ENCODE measurements around the gene CPT1C. TPM values are rescaled to one million over a fixed set of nuclear protein-coding genes. Genes with fewer than 3 reads are reported as not detected.

CPT1C gene
- polyA plus RNA-seq, 2 of the 4 experiments (the other 2 are of a cell fraction), result 8.5 to 15.4 TPM

DNA sequence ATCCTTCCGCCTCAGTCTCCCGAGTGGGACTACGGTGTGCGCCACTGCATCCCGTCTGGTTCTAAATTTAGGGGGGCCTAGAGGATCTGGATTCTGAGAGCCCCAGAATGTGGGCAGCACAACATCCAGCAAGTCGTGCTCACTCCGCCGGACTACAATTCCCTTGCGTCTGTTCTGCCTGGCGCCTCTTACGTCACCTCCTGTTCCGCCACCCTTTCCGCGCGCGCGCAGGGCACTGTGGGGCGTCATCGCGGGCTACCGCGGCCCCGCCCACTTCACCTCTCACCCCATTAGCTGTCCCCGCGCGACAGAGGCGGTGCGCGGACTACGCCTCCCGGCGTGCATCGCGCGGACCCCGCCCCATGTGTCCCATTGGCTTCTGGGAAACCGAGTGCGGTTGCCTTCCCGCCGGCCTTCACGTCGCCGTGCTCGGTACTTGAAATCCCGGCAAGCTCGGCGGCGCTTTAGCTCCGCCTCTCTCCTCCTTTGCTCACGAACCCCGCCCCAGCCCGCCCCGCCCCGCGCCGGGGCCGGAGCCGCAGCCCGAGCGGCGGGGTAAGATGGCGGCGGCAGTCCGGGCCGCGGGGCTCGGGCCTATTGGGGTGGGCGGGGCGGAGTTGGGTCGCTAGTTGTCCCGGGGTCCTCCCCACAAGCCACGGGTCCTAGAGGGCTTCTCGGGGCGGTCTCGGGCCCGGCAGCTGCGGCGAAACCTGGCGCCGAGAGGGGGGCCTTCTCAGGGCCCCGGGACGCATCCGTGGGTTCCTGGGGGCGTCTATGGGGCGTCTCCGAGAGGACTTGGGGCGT, 49.0 kb upstream of the CPT1C start, which contains the start of gene SCAF1 (continued):
- TF ChIP-seq SREBF2 (IDR thresholded peaks at IDR 0.05) (no peak), FOSL2 (IDR thresholded peaks at IDR 0.05) (no peak), FOSL2 (CRISPR knock-in tag; IDR thresholded peaks at IDR 0.05) (peak; percentile 74), CEBPB (IDR thresholded peaks at IDR 0.05) (peak in 1 of 2 experiments; percentile 29; a peak in 1 of 4 replicates), ESRRA (IDR thresholded peaks at IDR 0.05; ENCODE audit: borderline replicate concordance, low read length) (no peak), JUNB (IDR thresholded peaks at IDR 0.05) (no peak), HOXB5 (CRISPR knock-in tag; IDR thresholded peaks at IDR 0.05) (peak; percentile 64; the same call in 1 of the 2 replicates), KDM5A (IDR thresholded peaks at IDR 0.05) (no peak), SMC3 (IDR thresholded peaks at IDR 0.05) (no peak), CBX2 (IDR thresholded peaks at IDR 0.05; ENCODE audit: borderline replicate concordance, low read depth) (no peak), TFCP2L1 (CRISPR knock-in tag; IDR thresholded peaks at IDR 0.05) (peak; percentile 98), ZFP36 (IDR thresholded peaks at IDR 0.05; ENCODE audit: borderline replicate concordance, partially characterized antibody) (no peak), FOSB (CRISPR knock-in tag; IDR thresholded peaks at IDR 0.05) (peak; percentile 93), POLR2AphosphoS2 (conservative IDR thresholded peaks at IDR 0.05; ENCODE audit: low read length) (peak; percentile 83), NFE2L2 (conservative IDR thresholded peaks at IDR 0.05; ENCODE audit: low read length) (no peak), CBX8 (IDR thresholded peaks at IDR 0.05) (no peak), PHF8 (IDR thresholded peaks at IDR 0.05; ENCODE audit: borderline replicate concordance, low read depth) (peak; percentile 93), EHF (CRISPR knock-in tag; IDR thresholded peaks at IDR 0.05) (no peak), NR3C1 (IDR thresholded peaks at IDR 0.05) (no peak), ZSCAN20 (CRISPR knock-in tag; IDR thresholded peaks at IDR 0.05) (no peak), NPAS2 (CRISPR knock-in tag; IDR thresholded peaks at IDR 0.05; ENCODE audit: borderline replicate concordance) (no peak), ZNF302 (CRISPR knock-in tag; IDR thresholded peaks at IDR 0.05) (no peak), KDM1A (IDR thresholded peaks at IDR 0.05; ENCODE audit: low read depth) (no peak), RAD21 (conservative IDR thresholded peaks at IDR 0.05 in 1 of 2, IDR thresholded peaks at IDR 0.05 in 1 of 2) (no peak), CHD2 (IDR thresholded peaks at IDR 0.05; ENCODE audit: low read length, partially characterized antibody) (peak; percentile 42), MAFK (IDR thresholded peaks at IDR 0.05; ENCODE audit: partially characterized antibody) (no peak), CHD4 (IDR thresholded peaks at IDR 0.05; ENCODE audit: borderline replicate concordance) (no peak), RCOR1 (IDR thresholded peaks at IDR 0.05; ENCODE audit: low read depth, low read length) (no peak), JUN (IDR thresholded peaks at IDR 0.05) (peak in 1 of 2 experiments; percentile 96; a peak in 3 of 5 replicates), HEYL (CRISPR knock-in tag; IDR thresholded peaks at IDR 0.05) (no peak)
- TF ChIP-seq, protein P1, sequence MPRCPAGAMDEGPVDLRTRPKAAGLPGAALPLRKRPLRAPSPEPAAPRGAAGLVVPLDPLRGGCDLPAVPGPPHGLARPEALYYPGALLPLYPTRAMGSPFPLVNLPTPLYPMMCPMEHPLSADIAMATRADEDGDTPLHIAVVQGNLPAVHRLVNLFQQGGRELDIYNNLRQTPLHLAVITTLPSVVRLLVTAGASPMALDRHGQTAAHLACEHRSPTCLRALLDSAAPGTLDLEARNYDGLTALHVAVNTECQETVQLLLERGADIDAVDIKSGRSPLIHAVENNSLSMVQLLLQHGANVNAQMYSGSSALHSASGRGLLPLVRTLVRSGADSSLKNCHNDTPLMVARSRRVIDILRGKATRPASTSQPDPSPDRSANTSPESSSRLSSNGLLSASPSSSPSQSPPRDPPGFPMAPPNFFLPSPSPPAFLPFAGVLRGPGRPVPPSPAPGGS (IDR thresholded peaks at IDR 0.05), result peak; percentile 50; the same call in 2 of the 3 replicates
- TF ChIP-seq, protein P2, sequence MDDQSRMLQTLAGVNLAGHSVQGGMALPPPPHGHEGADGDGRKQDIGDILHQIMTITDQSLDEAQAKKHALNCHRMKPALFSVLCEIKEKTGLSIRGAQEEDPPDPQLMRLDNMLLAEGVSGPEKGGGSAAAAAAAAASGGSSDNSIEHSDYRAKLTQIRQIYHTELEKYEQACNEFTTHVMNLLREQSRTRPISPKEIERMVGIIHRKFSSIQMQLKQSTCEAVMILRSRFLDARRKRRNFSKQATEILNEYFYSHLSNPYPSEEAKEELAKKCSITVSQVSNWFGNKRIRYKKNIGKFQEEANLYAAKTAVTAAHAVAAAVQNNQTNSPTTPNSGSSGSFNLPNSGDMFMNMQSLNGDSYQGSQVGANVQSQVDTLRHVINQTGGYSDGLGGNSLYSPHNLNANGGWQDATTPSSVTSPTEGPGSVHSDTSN (IDR thresholded peaks at IDR 0.05), result no peak; the same call in 1 of the 2 replicates
- TF ChIP-seq, protein P3, sequence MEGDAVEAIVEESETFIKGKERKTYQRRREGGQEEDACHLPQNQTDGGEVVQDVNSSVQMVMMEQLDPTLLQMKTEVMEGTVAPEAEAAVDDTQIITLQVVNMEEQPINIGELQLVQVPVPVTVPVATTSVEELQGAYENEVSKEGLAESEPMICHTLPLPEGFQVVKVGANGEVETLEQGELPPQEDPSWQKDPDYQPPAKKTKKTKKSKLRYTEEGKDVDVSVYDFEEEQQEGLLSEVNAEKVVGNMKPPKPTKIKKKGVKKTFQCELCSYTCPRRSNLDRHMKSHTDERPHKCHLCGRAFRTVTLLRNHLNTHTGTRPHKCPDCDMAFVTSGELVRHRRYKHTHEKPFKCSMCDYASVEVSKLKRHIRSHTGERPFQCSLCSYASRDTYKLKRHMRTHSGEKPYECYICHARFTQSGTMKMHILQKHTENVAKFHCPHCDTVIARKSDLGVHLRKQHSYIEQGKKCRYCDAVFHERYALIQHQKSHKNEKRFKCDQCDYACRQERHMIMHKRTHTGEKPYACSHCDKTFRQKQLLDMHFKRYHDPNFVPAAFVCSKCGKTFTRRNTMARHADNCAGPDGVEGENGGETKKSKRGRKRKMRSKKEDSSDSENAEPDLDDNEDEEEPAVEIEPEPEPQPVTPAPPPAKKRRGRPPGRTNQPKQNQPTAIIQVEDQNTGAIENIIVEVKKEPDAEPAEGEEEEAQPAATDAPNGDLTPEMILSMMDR (IDR thresholded peaks at IDR 0.05), result no peak
- TF ChIP-seq, protein P4, sequence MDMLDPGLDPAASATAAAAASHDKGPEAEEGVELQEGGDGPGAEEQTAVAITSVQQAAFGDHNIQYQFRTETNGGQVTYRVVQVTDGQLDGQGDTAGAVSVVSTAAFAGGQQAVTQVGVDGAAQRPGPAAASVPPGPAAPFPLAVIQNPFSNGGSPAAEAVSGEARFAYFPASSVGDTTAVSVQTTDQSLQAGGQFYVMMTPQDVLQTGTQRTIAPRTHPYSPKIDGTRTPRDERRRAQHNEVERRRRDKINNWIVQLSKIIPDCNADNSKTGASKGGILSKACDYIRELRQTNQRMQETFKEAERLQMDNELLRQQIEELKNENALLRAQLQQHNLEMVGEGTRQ (IDR thresholded peaks at IDR 0.05), result peak; percentile 60
- TF ChIP-seq, protein P5, sequence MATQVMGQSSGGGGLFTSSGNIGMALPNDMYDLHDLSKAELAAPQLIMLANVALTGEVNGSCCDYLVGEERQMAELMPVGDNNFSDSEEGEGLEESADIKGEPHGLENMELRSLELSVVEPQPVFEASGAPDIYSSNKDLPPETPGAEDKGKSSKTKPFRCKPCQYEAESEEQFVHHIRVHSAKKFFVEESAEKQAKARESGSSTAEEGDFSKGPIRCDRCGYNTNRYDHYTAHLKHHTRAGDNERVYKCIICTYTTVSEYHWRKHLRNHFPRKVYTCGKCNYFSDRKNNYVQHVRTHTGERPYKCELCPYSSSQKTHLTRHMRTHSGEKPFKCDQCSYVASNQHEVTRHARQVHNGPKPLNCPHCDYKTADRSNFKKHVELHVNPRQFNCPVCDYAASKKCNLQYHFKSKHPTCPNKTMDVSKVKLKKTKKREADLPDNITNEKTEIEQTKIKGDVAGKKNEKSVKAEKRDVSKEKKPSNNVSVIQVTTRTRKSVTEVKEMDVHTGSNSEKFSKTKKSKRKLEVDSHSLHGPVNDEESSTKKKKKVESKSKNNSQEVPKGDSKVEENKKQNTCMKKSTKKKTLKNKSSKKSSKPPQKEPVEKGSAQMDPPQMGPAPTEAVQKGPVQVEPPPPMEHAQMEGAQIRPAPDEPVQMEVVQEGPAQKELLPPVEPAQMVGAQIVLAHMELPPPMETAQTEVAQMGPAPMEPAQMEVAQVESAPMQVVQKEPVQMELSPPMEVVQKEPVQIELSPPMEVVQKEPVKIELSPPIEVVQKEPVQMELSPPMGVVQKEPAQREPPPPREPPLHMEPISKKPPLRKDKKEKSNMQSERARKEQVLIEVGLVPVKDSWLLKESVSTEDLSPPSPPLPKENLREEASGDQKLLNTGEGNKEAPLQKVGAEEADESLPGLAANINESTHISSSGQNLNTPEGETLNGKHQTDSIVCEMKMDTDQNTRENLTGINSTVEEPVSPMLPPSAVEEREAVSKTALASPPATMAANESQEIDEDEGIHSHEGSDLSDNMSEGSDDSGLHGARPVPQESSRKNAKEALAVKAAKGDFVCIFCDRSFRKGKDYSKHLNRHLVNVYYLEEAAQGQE (IDR thresholded peaks at IDR 0.05), result no peak
- TF ChIP-seq, protein P6, sequence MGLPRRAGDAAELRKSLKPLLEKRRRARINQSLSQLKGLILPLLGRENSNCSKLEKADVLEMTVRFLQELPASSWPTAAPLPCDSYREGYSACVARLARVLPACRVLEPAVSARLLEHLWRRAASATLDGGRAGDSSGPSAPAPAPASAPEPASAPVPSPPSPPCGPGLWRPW (IDR thresholded peaks at IDR 0.05), result no peak
